Spleen (tissue), 7 donors: ENCODE measurements around the gene PRDM5.

Source experiments
- CTCF ChIP-seq, 11 experiments: fragments of 200-600 bp in 7 of 11; fragments of 450-650 bp in 4 of 11; sonication (generic) in 4 of 11; IDR thresholded peaks in 8 of 11; conservative IDR thresholded peaks in 3 of 11; 1 replicate in 7 of 11; 2 replicates in 4 of 11; pipeline versions ENCODE4 v1.4.0 to v1.8.0; 2016 to 2021; ENCODE audit warnings: antibody characterized with exemption in 11 of 11, inconsistent platforms in 4 of 11, mild to moderate bottlenecking in 1 of 11
- POLR2A ChIP-seq, 3 donors: fragments of 450-650 bp; IDR thresholded peaks; one replicate each; pipeline ENCODE4 v1.5.1; 2017; ENCODE audit warnings: antibody characterized with exemption in 3 of 3, mild to moderate bottlenecking in 1 of 3
- POLR2AphosphoS5 ChIP-seq, 3 donors: sonication (generic); formaldehyde crosslinking; IDR thresholded peaks; one replicate each; pipeline ENCODE4 v1.5.1; 2017; ENCODE audit warnings: antibody characterized with exemption in 3 of 3
- donor health status: DM: no; HTN: no; CAD: no; lungs with moderate emphysema.
- donor health status: DM: no; HTN: no; CAD: no.
- donor health status: DM: no; HTN: no; CAD: no.

- TF ChIP-seq CTCF (IDR thresholded peaks at IDR 0.05 in 8 of 11, conservative IDR thresholded peaks at IDR 0.05 in 3 of 11) (no peak), POLR2A (IDR thresholded peaks at IDR 0.05) (no peak), POLR2AphosphoS5 (IDR thresholded peaks at IDR 0.05) (no peak)
These were observed 113.9 kb downstream of the PRDM5 start for GRCh38 chr4:120808475-120809141.
